HepG2 (cell line): ENCODE measurements around the gene HINFP. TPM values are rescaled to one million over a fixed set of nuclear protein-coding genes. Genes with fewer than 3 reads are reported as not detected.

Experiments used
- AGO1 ChIP-seq: fragments of 200-400 bp; formaldehyde crosslinking; IDR thresholded peaks from 2 replicates; pipeline ENCODE4 v1.6.1; 2017; ENCODE audit warnings: mild to moderate bottlenecking, low read depth, low read length, moderate library complexity; ENCODE audit not compliant: poor library complexity, severe bottlenecking
- CHCHD3 ChIP-seq: sonication (generic); formaldehyde crosslinking; IDR thresholded peaks from 2 replicates; pipeline ENCODE4 v1.8.0; 2022; ENCODE audit warnings: mild to moderate bottlenecking, missing genetic modification reagents, moderate library complexity
- ETS1 ChIP-seq: sonication (generic); formaldehyde crosslinking; IDR thresholded peaks from 2 replicates; pipeline ENCODE4 v1.4.0; 2020; ENCODE audit warnings: missing genetic modification reagents
- HMGXB3 ChIP-seq: sonication (generic); formaldehyde crosslinking; IDR thresholded peaks from 2 replicates; pipeline ENCODE4 v1.4.0; 2020; ENCODE audit warnings: missing genetic modification reagents, borderline replicate concordance
- ISL2 ChIP-seq: sonication (generic); formaldehyde crosslinking; IDR thresholded peaks from 2 replicates; pipeline ENCODE4 v1.5.0; 2020; ENCODE audit warnings: missing genetic modification reagents
- PITX1 ChIP-seq: sonication (generic); formaldehyde crosslinking; IDR thresholded peaks from 2 replicates; pipeline ENCODE4 v1.5.1; 2020; ENCODE audit warnings: mild to moderate bottlenecking, missing genetic modification reagents
- PLSCR1 ChIP-seq: sonication (generic); formaldehyde crosslinking; IDR thresholded peaks from 2 replicates; pipeline ENCODE4 v1.5.0; 2020; ENCODE audit warnings: missing genetic modification reagents, mild to moderate bottlenecking, borderline replicate concordance
- PTBP1 ChIP-seq: fragments of 200-400 bp; formaldehyde crosslinking; IDR thresholded peaks from 2 replicates; pipeline ENCODE4 v1.6.1; 2018; ENCODE audit warnings: low read length, low read depth; ENCODE audit not compliant: poor library complexity, severe bottlenecking
- SRF ChIP-seq: IDR thresholded peaks from 2 replicates; pipeline ENCODE4 v1.6.1; 2011; ENCODE audit warnings: mild to moderate bottlenecking, low read depth, low read length, moderate library complexity
- XBP1 ChIP-seq: sonication (generic); formaldehyde crosslinking; IDR thresholded peaks from 2 replicates; pipeline ENCODE4 v1.5.0; 2020; ENCODE audit warnings: missing genetic modification reagents
- ZNF18 ChIP-seq: sonication (generic); formaldehyde crosslinking; IDR thresholded peaks from 2 replicates; pipeline ENCODE4 v1.8.0; 2022; ENCODE audit warnings: mild to moderate bottlenecking, missing genetic modification reagents; ENCODE audit not compliant: insufficient replicate concordance
- ZNF512B ChIP-seq: sonication (generic); formaldehyde crosslinking; IDR thresholded peaks from 2 replicates; pipeline ENCODE4 v1.5.1; 2020; ENCODE audit warnings: missing genetic modification reagents, mild to moderate bottlenecking, borderline replicate concordance
- polyA plus RNA-seq, 8 experiments: library from polyadenylated mRNA; depleted of rRNA in 3 of 8; stranded (reverse) in 7 of 8; unstranded in 1 of 8; fragments of >200 nt; fragmentation: Illumina TruSeq in 4 of 8; extraction: Trizol in 4 of 8; gene quantifications; 2 replicates each; pipeline versions ENCODE4 v1.2.1 to v1.2.3, GENCODE V29; 2011 to 2016; ENCODE audit warnings: low read depth in 4 of 8, missing spikeins in 1 of 8, mixed read lengths in 1 of 8; ENCODE audit not compliant: insufficient read depth in 1 of 8
- total RNA-seq, 5 experiments: library from RNA; depleted of rRNA; stranded (reverse); fragments of >200 nt; fragmentation: Illumina TruSeq; extraction: Trizol; gene quantifications; 2 replicates each; pipeline ENCODE4 v1.2.3, GENCODE V29; 2016; ENCODE audit warnings: low read depth in 1 of 5

Gene HINFP
- total and polyA plus RNA-seq, 2 of the 13 experiments (the other 11 are each of a cell fraction or from before 2014, with no cell fraction given): 15.1 to 21.4 TPM

- TF ChIP-seq ETS1 (CRISPR knock-in tag) (no peak), ZNF18 (CRISPR knock-in tag) (no peak), SRF (no peak), CHCHD3 (no peak), ISL2 (CRISPR knock-in tag) (peak; percentile 30; the same call in 1 of the 2 replicates), PTBP1 (no peak), PLSCR1 (CRISPR knock-in tag) (no peak), HMGXB3 (no peak), AGO1 (no peak), PITX1 (CRISPR knock-in tag) (no peak), XBP1 (CRISPR knock-in tag) (no peak), ZNF512B (CRISPR knock-in tag) (no peak)
Observed at GRCh38 chr11:119106564-119107537, 14.5 kb upstream of the HINFP start, which contains the start of gene C2CD2L (continued).
